Activated CD8-positive, alpha-beta T cell treated with anti-CD3 and anti-CD28 coated beads, Interleukin-2, amount 10 ng/mL, durations not matched to agents 7 days and 5 days (primary cell): ENCODE results near the gene STARD5. TPM values are rescaled to one million over a fixed set of nuclear protein-coding genes. Genes with fewer than 3 reads are reported as not detected.

Experiments used
- ATAC-seq: fragments of 150-1000 bp; cut with Tn5 transposase; one replicate; pipeline ENCODE4 v1.10.0; 2021; ENCODE audit warnings: moderate library complexity
- CTCF ChIA-PET: fragments of 350-600 bp; sonication (Branson Sonifier 250); formaldehyde crosslinking; loops from one replicate; lab custom pipeline; 2021; ENCODE audit warnings: antibody characterized with exemption; lab: Charles Lee
- POLR2A ChIA-PET: fragments of 350-600 bp; sonication (Branson Sonifier 250); formaldehyde crosslinking; loops from one replicate; lab custom pipeline; 2021; ENCODE audit warnings: antibody characterized with exemption; lab: Charles Lee
- DNase-seq: peaks from one replicate; pipeline ENCODE4 v3.0.0-alpha.2; 2020
- H3K27ac Mint-ChIP-seq: one replicate; pipeline ENCODE4 v1.8.0; 2021; ENCODE audit warnings: mild to moderate bottlenecking, mixed read lengths
- H3K27me3 Mint-ChIP-seq: one replicate; pipeline ENCODE4 v1.8.0; 2021; ENCODE audit warnings: low read depth, mixed read lengths
- H3K36me3 Mint-ChIP-seq: one replicate; pipeline ENCODE4 v1.8.0; 2021; ENCODE audit warnings: low read depth, mixed read lengths
- H3K4me1 Mint-ChIP-seq: one replicate; pipeline ENCODE4 v1.8.0; 2021; ENCODE audit warnings: low read depth, mixed read lengths
- H3K4me3 Mint-ChIP-seq: one replicate; pipeline ENCODE4 v1.8.0; 2021; ENCODE audit warnings: mild to moderate bottlenecking, mixed read lengths
- H3K9me3 Mint-ChIP-seq: one replicate; pipeline ENCODE4 v1.8.0; 2022; ENCODE audit warnings: mixed read lengths; ENCODE audit not compliant: insufficient read depth
- total RNA-seq, 2 experiments: library from RNA; stranded (reverse); gene quantifications; one replicate each; pipeline ENCODE4 v1.2.3, GENCODE V29; 2021

Gene STARD5
- total RNA-seq, 2 experiments from 2014 or later = 4.9 to 5.3 TPM

DNA sequence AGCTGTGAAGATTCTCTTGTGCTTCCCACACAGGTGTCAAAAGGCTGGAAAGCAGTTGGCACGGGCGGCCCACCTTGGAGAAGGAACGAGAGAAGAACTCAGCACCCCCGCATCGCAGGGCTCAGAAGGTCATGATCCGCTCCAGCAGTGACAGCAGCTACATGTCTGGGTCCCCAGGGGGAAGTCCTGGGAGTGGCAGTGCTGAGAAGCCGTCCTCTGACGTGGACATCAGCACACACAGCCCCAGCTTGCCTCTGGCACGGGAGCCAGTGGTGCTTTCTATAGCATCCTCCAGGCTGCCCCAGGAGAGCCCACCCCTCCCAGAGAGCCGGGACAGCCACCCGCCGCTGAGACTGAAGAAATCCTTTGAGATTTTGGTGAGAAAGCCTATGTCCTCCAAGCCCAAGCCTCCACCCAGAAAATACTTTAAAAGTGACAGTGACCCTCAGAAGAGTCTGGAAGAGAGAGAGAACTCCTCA is 31.4 kb downstream of the STARD5 start:
- Mint-ChIP-seq H3K4me3 (peak overlapping the region; percentile 99), H3K4me1 (peaks cover 81% of the 10 kb centered on the region), H3K9me3 (no peaks in the 10 kb centered on the region), H3K27me3 (no peaks in the 10 kb centered on the region), H3K27ac (peak overlapping the region; percentile 93), H3K36me3 (peaks cover 27% of the 10 kb centered on the region)
- ChIA-PET CTCF (interaction anchor here (0.9 to 16.6 kb wide), 11 partner anchors 9 to 109 kb away, joined by 3 to 243 read pairs (median 6); partner anchors contain the start of gene STARD5), POLR2A (interaction anchor here (0.8 to 8.9 kb wide), 6 partner anchors 8 to 27 kb away, joined by 3 to 117 read pairs (median 10); no protein-coding TSS in a partner anchor)
- DNase-seq (peak; percentile 59), ATAC-seq (no peak)

DNA sequence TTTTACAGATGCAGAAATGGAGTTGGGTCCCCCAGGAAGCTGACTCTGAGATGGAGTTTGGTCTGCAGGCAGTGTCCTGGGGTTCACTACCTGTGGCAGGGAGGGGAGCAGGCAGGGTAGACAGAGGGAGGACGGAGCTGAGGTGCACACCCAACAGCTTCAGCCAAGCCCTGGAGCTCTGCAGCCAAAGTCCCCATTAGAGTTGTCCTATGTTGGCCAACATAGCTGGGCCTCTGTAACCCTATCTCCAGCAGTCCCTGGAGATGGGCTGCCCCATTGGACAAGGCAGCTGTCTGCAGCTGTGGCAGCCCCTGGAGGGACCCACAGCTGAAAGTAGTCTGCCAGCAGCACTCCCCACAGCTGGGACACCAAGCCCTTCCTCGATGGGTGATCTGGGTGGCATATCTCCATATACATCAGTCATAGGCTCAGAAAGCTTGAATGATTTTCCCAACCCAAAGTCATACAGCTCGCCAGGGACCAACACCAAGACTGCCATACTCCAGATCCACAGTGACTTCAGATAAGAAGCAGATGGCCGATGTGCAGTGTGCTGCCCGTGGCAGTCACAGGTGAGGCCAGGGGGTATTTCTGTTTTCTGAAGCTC is 31.9 kb downstream of the STARD5 start:
- ATAC-seq (no peak), DNase-seq (no peak)
- peaks cover under 1% of the 10 kb centered on the region for H3K9me3 Mint-ChIP-seq
- CTCF ChIA-PET = interaction anchor here (0.9 to 16.6 kb wide), 11 partner anchors 8 to 109 kb away, joined by 3 to 243 read pairs (median 6); partner anchors contain the start of gene STARD5
- peaks cover 87% of the 10 kb centered on the region for H3K4me1 Mint-ChIP-seq
- H3K36me3 Mint-ChIP-seq = peaks cover 23% of the 10 kb centered on the region
- H3K4me3 Mint-ChIP-seq = peak overlapping the region; percentile 99
- H3K27me3 Mint-ChIP-seq = no peaks in the 10 kb centered on the region
- H3K27ac Mint-ChIP-seq = peak overlapping the region; percentile 93
- POLR2A ChIA-PET = interaction anchor here (0.8 to 8.9 kb wide), 6 partner anchors 8 to 26 kb away, joined by 3 to 117 read pairs (median 10); no protein-coding TSS in a partner anchor

DNA sequence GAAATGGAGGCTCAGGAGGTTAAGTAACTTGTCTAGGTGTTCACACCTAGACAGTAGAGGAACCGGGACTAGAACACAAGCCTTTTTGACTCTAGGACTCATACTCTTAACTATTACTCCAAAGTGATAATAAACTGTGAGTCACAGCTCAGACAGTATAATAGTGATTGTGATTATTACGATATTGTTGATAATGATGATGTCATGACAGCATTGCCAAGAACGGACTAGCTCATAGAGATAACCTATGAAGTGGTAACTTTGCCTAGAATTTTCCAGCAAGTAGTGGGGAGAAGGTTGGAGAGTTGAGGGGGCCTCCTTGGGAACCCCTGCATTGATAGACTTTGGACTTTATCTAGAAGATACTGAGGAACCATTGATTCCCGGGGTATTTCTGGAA is 34.0 kb downstream of the STARD5 start:
- Mint-ChIP-seq H3K4me1 (peaks cover 89% of the 10 kb centered on the region), H3K36me3 (peaks cover 16% of the 10 kb centered on the region), H3K4me3 (no peak overlapping the region), H3K9me3 (peaks cover 4% of the 10 kb centered on the region), H3K27me3 (no peaks in the 10 kb centered on the region), H3K27ac (no peak overlapping the region)
- POLR2A ChIA-PET = interaction anchor here (5.6 to 8.9 kb wide), 2 partner anchors 11 to 18 kb away, joined by 72 to 117 read pairs; no protein-coding TSS in a partner anchor
- ATAC-seq = no peak
- no peak for DNase-seq
- CTCF ChIA-PET = interaction anchor here (0.9 to 16.6 kb wide), 6 partner anchors 10 to 24 kb away, joined by 3 to 243 read pairs (median 12); no protein-coding TSS in a partner anchor

DNA sequence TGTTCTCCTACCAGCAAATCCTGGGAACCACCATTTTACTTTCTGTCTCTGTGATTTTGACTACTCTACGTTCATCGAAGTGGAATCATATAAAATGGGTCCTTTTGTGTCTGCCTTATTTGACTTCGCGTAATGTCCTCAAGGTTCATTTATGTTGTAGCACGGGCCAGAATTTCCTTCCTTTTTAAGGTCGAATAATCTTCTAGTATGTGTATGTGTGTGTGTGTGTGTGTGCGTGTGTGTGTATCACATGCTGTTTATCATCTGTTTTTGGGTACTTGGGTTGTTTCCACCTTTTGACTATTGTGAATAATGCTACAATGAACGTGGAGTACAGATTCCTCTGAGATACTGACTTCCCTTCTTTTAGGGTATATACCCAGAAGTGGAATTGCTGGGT is 35.3 kb downstream of the STARD5 start:
- DNase-seq = no peak
- ATAC-seq = no peak
- peaks cover 84% of the 10 kb centered on the region for H3K4me1 Mint-ChIP-seq
- H3K36me3 Mint-ChIP-seq = peaks cover 16% of the 10 kb centered on the region
- no peaks in the 10 kb centered on the region for H3K27me3 Mint-ChIP-seq
- H3K4me3 Mint-ChIP-seq = no peak overlapping the region
- peaks cover 4% of the 10 kb centered on the region for H3K9me3 Mint-ChIP-seq
- ChIA-PET CTCF (interaction anchor here (9.5 kb wide), 1 partner anchor 23 kb away, joined by 96 read pairs; no protein-coding TSS in a partner anchor), POLR2A (no interaction called here)
- H3K27ac Mint-ChIP-seq = no peak overlapping the region

DNA sequence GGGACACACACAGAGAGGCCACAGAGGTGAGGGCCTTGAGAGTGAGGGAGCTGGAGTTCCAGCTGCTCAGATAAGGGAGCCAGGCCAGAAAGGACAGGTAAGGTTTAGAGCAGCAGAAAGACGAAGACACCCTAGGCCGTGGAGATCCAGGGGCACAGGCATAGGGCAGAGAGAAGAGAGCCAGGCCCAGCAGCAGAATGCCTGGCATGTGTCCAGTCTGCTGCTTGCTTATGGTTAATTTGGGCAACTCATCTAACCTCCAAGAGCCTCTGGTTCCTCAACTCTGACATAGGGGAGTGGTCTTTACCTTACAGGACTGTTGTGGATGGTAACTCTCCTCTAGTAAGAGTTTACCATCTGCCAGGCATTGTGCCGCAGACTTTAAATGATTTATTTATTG is 35.9 kb downstream of the STARD5 start:
- no peak overlapping the region for H3K27ac Mint-ChIP-seq
- no peaks in the 10 kb centered on the region for H3K27me3 Mint-ChIP-seq
- DNase-seq = no peak
- peaks cover 16% of the 10 kb centered on the region for H3K36me3 Mint-ChIP-seq
- POLR2A ChIA-PET = interaction anchor here (2.0 to 2.4 kb wide), 2 partner anchors 11 to 14 kb away, joined by 9 to 11 read pairs; no protein-coding TSS in a partner anchor
- H3K9me3 Mint-ChIP-seq = peaks cover 4% of the 10 kb centered on the region
- no peak overlapping the region for H3K4me3 Mint-ChIP-seq
- peaks cover 78% of the 10 kb centered on the region for H3K4me1 Mint-ChIP-seq
- CTCF ChIA-PET = interaction anchor here (1.2 to 3.0 kb wide), 4 partner anchors 8 to 15 kb away, joined by 3 to 31 read pairs (median 22); no protein-coding TSS in a partner anchor
- ATAC-seq = no peak

DNA sequence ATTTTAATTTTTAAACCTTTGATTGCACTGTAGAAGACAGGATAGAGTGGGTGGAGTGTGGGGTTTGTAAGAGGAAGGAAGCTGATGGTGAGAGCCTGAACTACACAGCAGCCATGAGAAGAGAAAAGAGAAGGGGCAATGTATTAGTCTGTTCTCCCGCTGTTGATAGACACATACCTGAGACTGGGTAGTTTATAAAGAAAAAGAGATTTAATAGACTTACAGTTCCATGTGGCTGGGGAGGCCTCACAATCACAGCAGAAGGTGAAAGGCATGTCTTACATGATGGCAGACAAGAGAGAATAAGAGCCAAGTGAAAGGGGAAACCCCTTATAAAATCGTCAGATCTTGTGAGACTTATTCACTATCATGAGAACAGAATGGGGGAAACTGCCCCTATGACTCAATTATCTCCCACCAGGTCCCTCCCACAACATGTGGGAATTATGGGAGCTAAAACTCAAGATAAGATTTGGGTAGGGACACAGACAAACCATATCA is 37.3 kb downstream of the STARD5 start:
- DNase-seq (no peak), ATAC-seq (peak; percentile 77)
- peaks cover 14% of the 10 kb centered on the region for H3K36me3 Mint-ChIP-seq
- ChIA-PET CTCF (interaction anchor here (1.2 to 3.0 kb wide), 9 partner anchors 10 to 114 kb away, joined by 4 to 31 read pairs (median 8); no protein-coding TSS in a partner anchor), POLR2A (interaction anchor here (0.6 to 2.4 kb wide), 9 partner anchors 10 to 286 kb away, joined by 3 to 17 read pairs (median 3); partner anchors contain the start of gene TLNRD1)
- H3K4me1 Mint-ChIP-seq = peaks cover 65% of the 10 kb centered on the region
- H3K27me3 Mint-ChIP-seq = no peaks in the 10 kb centered on the region
- H3K27ac Mint-ChIP-seq = peak overlapping the region; percentile 89
- H3K4me3 Mint-ChIP-seq = peak overlapping the region; percentile 63
- H3K9me3 Mint-ChIP-seq = peaks cover 4% of the 10 kb centered on the region

DNA sequence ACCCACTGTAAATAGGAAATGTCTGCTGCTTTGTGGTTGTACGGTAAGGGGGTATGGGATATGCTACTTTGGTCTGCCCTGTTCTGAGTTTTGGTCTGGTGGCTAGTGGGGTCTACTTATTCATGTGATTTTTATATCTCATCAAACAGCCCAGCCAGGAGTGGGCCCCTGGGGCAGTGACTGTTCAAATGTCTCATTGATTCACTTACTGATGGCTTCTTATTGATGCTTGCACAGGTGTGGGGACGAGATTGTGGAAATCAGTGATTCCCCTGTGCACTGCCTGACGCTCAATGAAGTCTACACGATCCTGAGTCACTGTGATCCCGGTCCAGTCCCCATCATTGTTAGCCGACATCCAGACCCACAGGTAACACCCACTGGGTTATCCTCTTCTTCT is 38.5 kb downstream of the STARD5 start:
- ChIA-PET CTCF (interaction anchor here (1.2 to 3.0 kb wide), 7 partner anchors 11 to 116 kb away, joined by 4 to 31 read pairs (median 19); no protein-coding TSS in a partner anchor), POLR2A (interaction anchor here (1.0 to 2.4 kb wide), 3 partner anchors 10 to 14 kb away, joined by 3 to 17 read pairs (median 9); no protein-coding TSS in a partner anchor)
- H3K9me3 Mint-ChIP-seq = peaks cover 4% of the 10 kb centered on the region
- no peak for ATAC-seq
- peak overlapping the region; percentile 89 for H3K27ac Mint-ChIP-seq
- DNase-seq = no peak
- H3K27me3 Mint-ChIP-seq = no peaks in the 10 kb centered on the region
- H3K4me3 Mint-ChIP-seq = peak overlapping the region; percentile 17
- peaks cover 54% of the 10 kb centered on the region for H3K4me1 Mint-ChIP-seq
- peaks cover 12% of the 10 kb centered on the region for H3K36me3 Mint-ChIP-seq

DNA sequence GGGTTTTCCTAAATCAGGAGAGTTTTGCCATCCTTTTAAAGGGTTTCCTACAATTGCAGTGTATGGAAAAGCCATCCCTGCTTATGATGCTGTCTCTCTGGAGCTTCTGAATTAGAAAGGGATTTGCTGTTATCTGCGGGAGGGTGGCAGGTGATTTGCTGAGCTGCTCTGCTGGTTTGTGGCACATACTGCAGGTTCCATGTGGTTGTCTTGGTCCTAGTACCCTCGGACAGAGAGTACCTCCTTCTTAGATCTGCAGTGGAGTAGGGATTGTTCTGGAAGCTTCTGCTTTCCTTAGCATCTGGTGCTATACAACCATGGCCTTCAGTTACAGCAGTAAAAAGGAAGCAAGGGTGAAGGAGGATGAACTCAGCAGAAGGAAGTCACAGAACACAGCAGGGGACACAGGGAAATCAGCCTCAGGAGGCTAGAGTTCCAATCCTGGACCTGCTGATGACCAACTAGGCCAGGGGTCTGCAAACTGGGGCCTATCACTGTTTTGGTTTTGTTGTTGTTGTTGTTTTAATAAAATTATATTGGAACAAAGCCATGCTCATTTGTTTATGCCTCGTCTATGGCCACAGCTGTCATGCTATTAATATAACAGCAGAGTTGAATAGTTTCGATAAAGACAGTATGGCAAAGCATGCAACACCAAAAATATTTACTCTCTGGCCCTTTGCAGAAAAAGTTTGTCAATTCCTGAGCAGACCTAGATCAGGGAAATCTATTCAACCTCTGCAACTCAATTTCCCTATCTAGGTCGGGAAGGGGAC is 39.5 kb downstream of the STARD5 start:
- peaks cover 10% of the 10 kb centered on the region for H3K36me3 Mint-ChIP-seq
- no peaks in the 10 kb centered on the region for H3K27me3 Mint-ChIP-seq
- no peak for ATAC-seq
- H3K9me3 Mint-ChIP-seq = peaks cover 4% of the 10 kb centered on the region
- H3K27ac Mint-ChIP-seq = peak overlapping the region; percentile 63
- no peak for DNase-seq
- no peak overlapping the region for H3K4me3 Mint-ChIP-seq
- ChIA-PET POLR2A (interaction anchor here (0.6 kb wide), 1 partner anchor 14 kb away, joined by 4 read pairs; no protein-coding TSS in a partner anchor), CTCF (interaction anchor here (1.1 to 2.6 kb wide), 4 partner anchors 8 to 18 kb away, joined by 3 to 13 read pairs (median 8); no protein-coding TSS in a partner anchor)
- H3K4me1 Mint-ChIP-seq = peaks cover 45% of the 10 kb centered on the region

DNA sequence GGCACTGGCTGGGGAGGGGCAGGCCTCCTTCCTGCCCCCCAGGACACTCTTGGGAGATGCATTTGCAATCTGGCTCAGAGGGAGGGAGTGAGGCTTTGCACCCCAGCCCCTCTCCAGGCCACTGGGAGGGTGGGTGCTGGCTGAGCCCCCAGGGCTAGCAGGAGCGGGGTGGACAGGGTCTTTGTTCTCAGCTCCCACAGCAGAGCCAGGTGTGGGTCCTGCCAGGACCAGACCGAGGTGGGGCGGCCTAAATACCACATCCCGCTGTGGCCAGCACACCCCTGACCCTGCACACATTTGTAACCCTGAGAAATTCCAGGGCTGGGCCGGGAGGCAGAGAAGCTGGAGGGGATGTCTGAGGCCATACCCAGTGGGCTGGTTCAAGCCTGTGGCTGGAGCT is 41.0 kb downstream of the STARD5 start:
- H3K9me3 Mint-ChIP-seq = peaks cover 10% of the 10 kb centered on the region
- peaks cover 38% of the 10 kb centered on the region for H3K4me1 Mint-ChIP-seq
- ChIA-PET CTCF (interaction anchor here (1.0 to 2.6 kb wide), 6 partner anchors 8 to 19 kb away, joined by 3 to 13 read pairs (median 6); no protein-coding TSS in a partner anchor), POLR2A (interaction anchor here (0.9 to 1.3 kb wide), 3 partner anchors 10 to 25 kb away, joined by 3 read pairs; no protein-coding TSS in a partner anchor)
- DNase-seq (no peak), ATAC-seq (no peak)
- no peak overlapping the region for H3K27ac Mint-ChIP-seq
- H3K36me3 Mint-ChIP-seq = peaks cover 10% of the 10 kb centered on the region
- no peaks in the 10 kb centered on the region for H3K27me3 Mint-ChIP-seq
- no peak overlapping the region for H3K4me3 Mint-ChIP-seq

DNA sequence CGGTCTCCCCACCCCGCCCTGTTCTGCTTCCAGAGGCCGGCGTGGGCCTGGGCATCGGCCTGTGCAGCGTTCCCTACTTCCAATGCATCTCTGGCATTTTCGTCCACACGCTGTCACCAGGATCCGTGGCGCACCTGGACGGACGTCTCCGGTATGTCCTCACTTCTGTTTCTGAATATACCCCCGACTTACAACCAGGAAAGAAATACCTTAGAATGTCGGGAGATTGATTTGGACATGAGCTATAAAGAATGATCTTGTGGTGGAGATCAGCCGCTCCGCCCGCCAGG is 41.4 kb downstream of the STARD5 start:
- peaks cover 10% of the 10 kb centered on the region for H3K9me3 Mint-ChIP-seq
- H3K27me3 Mint-ChIP-seq = no peaks in the 10 kb centered on the region
- DNase-seq (no peak), ATAC-seq (no peak)
- no peak overlapping the region for H3K27ac Mint-ChIP-seq
- H3K4me1 Mint-ChIP-seq = peaks cover 34% of the 10 kb centered on the region
- peaks cover 12% of the 10 kb centered on the region for H3K36me3 Mint-ChIP-seq
- POLR2A ChIA-PET = interaction anchor here (1.3 to 3.6 kb wide), 2 partner anchors 10 to 14 kb away, joined by 3 to 16 read pairs; no protein-coding TSS in a partner anchor
- CTCF ChIA-PET = interaction anchor here (1.3 to 2.6 kb wide), 2 partner anchors 9 to 16 kb away, joined by 3 to 13 read pairs; no protein-coding TSS in a partner anchor
- no peak overlapping the region for H3K4me3 Mint-ChIP-seq
